HEK293 (cell line): ENCODE measurements around the gene UVSSA.

ENCODE experiments used
- IKZF3 ChIP-seq: fragments of 450-650 bp; IDR thresholded peaks from 2 replicates; pipeline ENCODE4 v1.5.0; 2018; ENCODE audit warnings: missing biosample characterization, mild to moderate bottlenecking, missing genetic modification characterization, moderate library complexity
- PBX3 ChIP-seq: sonication (generic); formaldehyde crosslinking; IDR thresholded peaks from 2 replicates; pipeline ENCODE4 v1.8.1; 2022; ENCODE audit warnings: mild to moderate bottlenecking, moderate library complexity, missing genetic modification reagents
- PRDM6 ChIP-seq: fragments of 450-650 bp; formaldehyde crosslinking; IDR thresholded peaks from 2 replicates; pipeline ENCODE4 v1.5.1; 2017; ENCODE audit warnings: missing biosample characterization, missing genetic modification characterization
- REST ChIP-seq: fragments of 450-650 bp; formaldehyde crosslinking; IDR thresholded peaks from 2 replicates; pipeline ENCODE4 v1.5.1; 2016; ENCODE audit warnings: missing biosample characterization, missing genetic modification characterization
- ZNF302 ChIP-seq: fragments of 450-650 bp; formaldehyde crosslinking; IDR thresholded peaks from 2 replicates; pipeline ENCODE4 v1.5.1; 2016; ENCODE audit warnings: missing biosample characterization, missing genetic modification characterization, low read depth
- TF ChIP-seq, protein P1 (sequence below): fragments of 450-650 bp; formaldehyde crosslinking; IDR thresholded peaks from 2 replicates; pipeline ENCODE4 v1.5.1; 2016; ENCODE audit warnings: missing biosample characterization, missing genetic modification characterization
- TF ChIP-seq, protein P2 (sequence below): fragments of 450-650 bp; formaldehyde crosslinking; IDR thresholded peaks from 2 replicates; pipeline ENCODE4 v1.5.0; 2017; ENCODE audit warnings: missing biosample characterization, missing genetic modification characterization, borderline replicate concordance

DNA sequence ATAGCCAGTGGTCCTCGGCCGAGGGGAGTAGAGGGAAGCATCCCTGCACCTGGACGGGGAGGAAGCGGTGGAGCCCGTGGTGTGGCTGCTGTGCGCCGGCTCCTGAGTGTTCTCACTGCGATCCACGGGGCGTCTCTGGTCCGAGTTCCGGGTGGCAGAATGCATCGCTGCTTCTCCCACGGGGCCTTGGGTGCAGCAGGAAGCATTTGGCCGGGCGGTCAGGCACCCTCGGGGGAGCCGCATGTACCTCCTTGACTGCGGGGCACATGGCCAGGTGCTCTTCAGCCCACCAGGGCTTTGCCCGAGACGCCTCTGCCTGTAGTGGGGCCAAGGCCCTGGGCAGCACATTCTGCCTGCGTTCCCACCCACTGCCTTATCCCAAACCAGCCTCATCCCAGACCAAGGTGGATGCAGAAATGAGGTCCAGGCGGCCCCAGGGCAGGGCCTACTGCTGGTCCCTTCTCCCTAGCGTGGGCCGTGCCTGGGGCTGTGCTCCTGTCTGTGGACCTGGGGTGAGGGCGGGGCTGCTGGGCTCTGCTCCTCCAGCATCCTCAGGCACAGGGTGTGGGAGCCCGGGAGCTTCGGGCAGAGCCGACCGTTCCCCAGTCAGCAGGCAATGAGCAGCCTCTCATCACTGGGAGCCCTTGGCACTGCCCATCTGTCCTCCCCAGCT is 31.7 kb downstream of the UVSSA start:
- TF ChIP-seq, protein P1, sequence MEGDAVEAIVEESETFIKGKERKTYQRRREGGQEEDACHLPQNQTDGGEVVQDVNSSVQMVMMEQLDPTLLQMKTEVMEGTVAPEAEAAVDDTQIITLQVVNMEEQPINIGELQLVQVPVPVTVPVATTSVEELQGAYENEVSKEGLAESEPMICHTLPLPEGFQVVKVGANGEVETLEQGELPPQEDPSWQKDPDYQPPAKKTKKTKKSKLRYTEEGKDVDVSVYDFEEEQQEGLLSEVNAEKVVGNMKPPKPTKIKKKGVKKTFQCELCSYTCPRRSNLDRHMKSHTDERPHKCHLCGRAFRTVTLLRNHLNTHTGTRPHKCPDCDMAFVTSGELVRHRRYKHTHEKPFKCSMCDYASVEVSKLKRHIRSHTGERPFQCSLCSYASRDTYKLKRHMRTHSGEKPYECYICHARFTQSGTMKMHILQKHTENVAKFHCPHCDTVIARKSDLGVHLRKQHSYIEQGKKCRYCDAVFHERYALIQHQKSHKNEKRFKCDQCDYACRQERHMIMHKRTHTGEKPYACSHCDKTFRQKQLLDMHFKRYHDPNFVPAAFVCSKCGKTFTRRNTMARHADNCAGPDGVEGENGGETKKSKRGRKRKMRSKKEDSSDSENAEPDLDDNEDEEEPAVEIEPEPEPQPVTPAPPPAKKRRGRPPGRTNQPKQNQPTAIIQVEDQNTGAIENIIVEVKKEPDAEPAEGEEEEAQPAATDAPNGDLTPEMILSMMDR (tag by site-specific recombination), result no peak
- TF ChIP-seq IKZF3 (no peak), ZNF302 (tag by site-specific recombination) (no peak), PRDM6 (tag by site-specific recombination) (no peak), PBX3 (CRISPR knock-in tag) (no peak), REST (tag by site-specific recombination) (no peak)
- TF ChIP-seq, protein P2, sequence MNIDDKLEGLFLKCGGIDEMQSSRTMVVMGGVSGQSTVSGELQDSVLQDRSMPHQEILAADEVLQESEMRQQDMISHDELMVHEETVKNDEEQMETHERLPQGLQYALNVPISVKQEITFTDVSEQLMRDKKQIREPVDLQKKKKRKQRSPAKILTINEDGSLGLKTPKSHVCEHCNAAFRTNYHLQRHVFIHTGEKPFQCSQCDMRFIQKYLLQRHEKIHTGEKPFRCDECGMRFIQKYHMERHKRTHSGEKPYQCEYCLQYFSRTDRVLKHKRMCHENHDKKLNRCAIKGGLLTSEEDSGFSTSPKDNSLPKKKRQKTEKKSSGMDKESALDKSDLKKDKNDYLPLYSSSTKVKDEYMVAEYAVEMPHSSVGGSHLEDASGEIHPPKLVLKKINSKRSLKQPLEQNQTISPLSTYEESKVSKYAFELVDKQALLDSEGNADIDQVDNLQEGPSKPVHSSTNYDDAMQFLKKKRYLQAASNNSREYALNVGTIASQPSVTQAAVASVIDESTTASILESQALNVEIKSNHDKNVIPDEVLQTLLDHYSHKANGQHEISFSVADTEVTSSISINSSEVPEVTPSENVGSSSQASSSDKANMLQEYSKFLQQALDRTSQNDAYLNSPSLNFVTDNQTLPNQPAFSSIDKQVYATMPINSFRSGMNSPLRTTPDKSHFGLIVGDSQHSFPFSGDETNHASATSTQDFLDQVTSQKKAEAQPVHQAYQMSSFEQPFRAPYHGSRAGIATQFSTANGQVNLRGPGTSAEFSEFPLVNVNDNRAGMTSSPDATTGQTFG, result no peak
